IMR-90 (cell line): ENCODE results near the gene NR5A2.

ENCODE experiments used
- BHLHE40 ChIP-seq: fragments of 150-350 bp; IDR thresholded peaks from 2 replicates; pipeline ENCODE4 v1.6.1; 2016; ENCODE audit warnings: mild to moderate bottlenecking, low read depth, low read length
- MAFK ChIP-seq: IDR thresholded peaks from 2 replicates; pipeline ENCODE4 v1.6.1; 2012; ENCODE audit warnings: low read depth, low read length, improper control_type of control experiment
- NFE2L2 ChIP-seq: fragments of 150-350 bp; IDR thresholded peaks from 2 replicates; pipeline ENCODE4 v1.6.1; 2016; ENCODE audit warnings: low read depth, mild to moderate bottlenecking, low read length
- POLR2A ChIP-seq: IDR thresholded peaks from 2 replicates; pipeline ENCODE4 v1.6.1; 2012; ENCODE audit warnings: mild to moderate bottlenecking, low read depth, low read length
- RAD21 ChIP-seq: IDR thresholded peaks from 2 replicates; pipeline ENCODE4 v1.6.1; 2012; ENCODE audit warnings: low read length, improper control_type of control experiment
- RFX5 ChIP-seq: IDR thresholded peaks from 2 replicates; pipeline ENCODE4 v1.8.0; 2012; ENCODE audit warnings: low read depth, mild to moderate bottlenecking, low read length, moderate library complexity
- SMC3 ChIP-seq: fragments of 150-350 bp; IDR thresholded peaks from 2 replicates; pipeline ENCODE4 v1.6.1; 2016; ENCODE audit warnings: low read depth, mild to moderate bottlenecking, antibody characterized with exemption, low read length, moderate library complexity
- TF ChIP-seq, protein P1 (sequence below): conservative IDR thresholded peaks from 2 replicates; pipeline ENCODE4 v1.5.1; 2012; ENCODE audit warnings: mild to moderate bottlenecking, low read depth, low read length, improper control_type of control experiment
- TF ChIP-seq, protein P2 (sequence below): fragments of 150-350 bp; IDR thresholded peaks from 2 replicates; pipeline ENCODE4 v1.6.1; 2016; ENCODE audit warnings: low read depth, mild to moderate bottlenecking, low read length, moderate library complexity, borderline replicate concordance

DNA sequence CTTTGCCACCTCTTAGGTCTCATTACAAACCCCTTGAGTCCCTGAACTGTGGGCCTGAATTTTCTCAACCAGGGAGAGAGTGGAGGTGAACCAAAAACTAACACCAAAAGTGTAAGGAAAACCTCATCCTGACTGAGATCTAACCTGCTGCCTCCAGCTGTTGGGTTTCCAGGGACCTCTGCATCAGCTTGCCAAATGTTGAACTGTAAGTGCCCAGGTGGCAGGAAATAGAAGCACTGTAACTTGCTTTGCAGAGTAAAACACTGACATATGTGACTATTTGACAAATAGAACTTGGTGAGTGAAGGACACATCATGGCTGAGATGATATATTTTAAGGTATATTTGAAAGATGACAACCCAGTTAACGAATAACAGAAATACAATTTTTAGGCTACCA lies 48.4 kb upstream of the NR5A2 start:
- TF ChIP-seq RFX5 (no peak), RAD21 (no peak), SMC3 (no peak), BHLHE40 (no peak), MAFK (no peak), POLR2A (no peak), NFE2L2 (no peak)
- TF ChIP-seq, protein P1, sequence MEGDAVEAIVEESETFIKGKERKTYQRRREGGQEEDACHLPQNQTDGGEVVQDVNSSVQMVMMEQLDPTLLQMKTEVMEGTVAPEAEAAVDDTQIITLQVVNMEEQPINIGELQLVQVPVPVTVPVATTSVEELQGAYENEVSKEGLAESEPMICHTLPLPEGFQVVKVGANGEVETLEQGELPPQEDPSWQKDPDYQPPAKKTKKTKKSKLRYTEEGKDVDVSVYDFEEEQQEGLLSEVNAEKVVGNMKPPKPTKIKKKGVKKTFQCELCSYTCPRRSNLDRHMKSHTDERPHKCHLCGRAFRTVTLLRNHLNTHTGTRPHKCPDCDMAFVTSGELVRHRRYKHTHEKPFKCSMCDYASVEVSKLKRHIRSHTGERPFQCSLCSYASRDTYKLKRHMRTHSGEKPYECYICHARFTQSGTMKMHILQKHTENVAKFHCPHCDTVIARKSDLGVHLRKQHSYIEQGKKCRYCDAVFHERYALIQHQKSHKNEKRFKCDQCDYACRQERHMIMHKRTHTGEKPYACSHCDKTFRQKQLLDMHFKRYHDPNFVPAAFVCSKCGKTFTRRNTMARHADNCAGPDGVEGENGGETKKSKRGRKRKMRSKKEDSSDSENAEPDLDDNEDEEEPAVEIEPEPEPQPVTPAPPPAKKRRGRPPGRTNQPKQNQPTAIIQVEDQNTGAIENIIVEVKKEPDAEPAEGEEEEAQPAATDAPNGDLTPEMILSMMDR: no peak
- TF ChIP-seq, protein P2, sequence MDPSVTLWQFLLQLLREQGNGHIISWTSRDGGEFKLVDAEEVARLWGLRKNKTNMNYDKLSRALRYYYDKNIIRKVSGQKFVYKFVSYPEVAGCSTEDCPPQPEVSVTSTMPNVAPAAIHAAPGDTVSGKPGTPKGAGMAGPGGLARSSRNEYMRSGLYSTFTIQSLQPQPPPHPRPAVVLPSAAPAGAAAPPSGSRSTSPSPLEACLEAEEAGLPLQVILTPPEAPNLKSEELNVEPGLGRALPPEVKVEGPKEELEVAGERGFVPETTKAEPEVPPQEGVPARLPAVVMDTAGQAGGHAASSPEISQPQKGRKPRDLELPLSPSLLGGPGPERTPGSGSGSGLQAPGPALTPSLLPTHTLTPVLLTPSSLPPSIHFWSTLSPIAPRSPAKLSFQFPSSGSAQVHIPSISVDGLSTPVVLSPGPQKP: no peak
